GM21825 (cell line): ENCODE measurements around the gene ANKIB1.
"Not testable (repeated sequence)": the region's sequence is repeated elsewhere in the genome, so short reads cannot be mapped to it uniquely, and the experiment has no call there.

Source experiments
- ATAC-seq: cut with Tn5 transposase; IDR thresholded peaks from one replicate; pipeline ENCODE4 v1.9.1; 2021; ENCODE audit warnings: mild to moderate bottlenecking, moderate library complexity; ENCODE audit not compliant: unreplicated experiment

Gene ANKIB1

GRCh38 chr7:92325173-92325572 lies 79.4 kb downstream of the ANKIB1 start:
- ATAC-seq, result no peak

GRCh38 chr7:92325858-92326257 lies 80.1 kb downstream of the ANKIB1 start:
- no peak for ATAC-seq

GRCh38 chr7:92330835-92331438 lies 85.2 kb downstream of the ANKIB1 start:
- ATAC-seq, result no peak

GRCh38 chr7:92331508-92331907 lies 85.7 kb downstream of the ANKIB1 start:
- no peak for ATAC-seq

- no peak for ATAC-seq
Measured at GRCh38 chr7:92332782-92333181, 87.0 kb downstream of the ANKIB1 start.

- ATAC-seq, result no peak
Measured at GRCh38 chr7:92333866-92334265, 88.1 kb downstream of the ANKIB1 start.

GRCh38 chr7:92335574-92335973 lies 89.8 kb downstream of the ANKIB1 start:
- no peak for ATAC-seq

GRCh38 chr7:92336662-92337340 lies 91.0 kb downstream of the ANKIB1 start:
- no peak for ATAC-seq

- ATAC-seq, result no peak
Measured at GRCh38 chr7:92340016-92340415, 94.2 kb downstream of the ANKIB1 start.

GRCh38 chr7:92343714-92344113 lies 97.9 kb downstream of the ANKIB1 start:
- ATAC-seq, result no peak

GRCh38 chr7:92352009-92352408 lies 106.2 kb downstream of the ANKIB1 start:
- ATAC-seq, result no peak

GRCh38 chr7:92354214-92354613 lies 108.4 kb downstream of the ANKIB1 start:
- ATAC-seq, result no peak

- no peak for ATAC-seq
Measured at GRCh38 chr7:92356406-92356805, 110.6 kb downstream of the ANKIB1 start.

GRCh38 chr7:92357260-92357659 lies 111.5 kb downstream of the ANKIB1 start:
- ATAC-seq, result no peak

GRCh38 chr7:92359179-92359578 lies 113.4 kb downstream of the ANKIB1 start:
- not testable (repeated sequence) for ATAC-seq

GRCh38 chr7:92359801-92360200 lies 114.0 kb downstream of the ANKIB1 start:
- ATAC-seq, result no peak

GRCh38 chr7:92360387-92360786 lies 114.6 kb downstream of the ANKIB1 start:
- ATAC-seq, result no peak

GRCh38 chr7:92362131-92362530 lies 116.4 kb downstream of the ANKIB1 start:
- ATAC-seq, result no peak

GRCh38 chr7:92366730-92367129 lies 121.0 kb downstream of the ANKIB1 start:
- no peak for ATAC-seq

GRCh38 chr7:92368741-92369140 lies 123.0 kb downstream of the ANKIB1 start:
- ATAC-seq, result no peak

- no peak for ATAC-seq
Measured at GRCh38 chr7:92375013-92375412, 129.2 kb downstream of the ANKIB1 start.

GRCh38 chr7:92391071-92391470 lies 145.3 kb downstream of the ANKIB1 start:
- ATAC-seq, result no peak

- ATAC-seq, result no peak
Measured at GRCh38 chr7:92397542-92397941, 151.8 kb downstream of the ANKIB1 start.
